ENCODE results near the gene LRRC39. TPM values are rescaled to one million over a fixed set of nuclear protein-coding genes. Genes with fewer than 3 reads are reported as not detected.
"Not testable (repeated sequence)": the region's sequence is repeated elsewhere in the genome, so short reads cannot be mapped to it uniquely, and the experiment has no call there.

The LRRC39 gene
- total RNA-seq, 2 donors from 2014 or later: 1.8 TPM; not detected in 1

- H3K36me3 ChIP-seq (replicated peaks in 1 of 2; ENCODE audit: insufficient read depth in 1 of 2, low read depth in 2 of 2): peaks cover 0 to 20% of the 10 kb centered on the region in 2 donors
- intact Hi-C loops (cut with DNase I): no loop called here
- 78 to 83% methylated on average over 1 of the region's 1 CpG for WGBS, 2 donors
These were observed 37.0 kb upstream of the LRRC39 start for GRCh38 chr1:100215101-100215500.

GRCh38 chr1:100213141-100213540, 35.1 kb upstream of the LRRC39 start:
- Histone ChIP-seq H3K27me3 (no peaks in the 10 kb centered on the region), H3K4me1 (no peaks in the 10 kb centered on the region), H3K9me3 (no peaks in the 10 kb centered on the region), H3K4me3 (no peak overlapping the region), H3K36me3 (replicated peaks in 1 of 2; ENCODE audit: insufficient read depth in 1 of 2, low read depth in 2 of 2) (peaks cover 0 to 18% of the 10 kb centered on the region in 2 donors), H3K27ac (no peak overlapping the region)
- WGBS, 2 donors: 96% methylated on average over 29 to 37 of the region's 37 CpGs
- TF ChIP-seq CTCF (IDR thresholded peaks at IDR 0.05): no peak
- TF ChIP-seq POLR2A (IDR thresholded peaks at IDR 0.05): no peak
- no peak for DNase-seq
- ATAC-seq: no peak
- intact Hi-C loops (cut with DNase I): no loop called here

More at GRCh38 chr1:100215101-100215500, 37.0 kb upstream of the LRRC39 start:
- ATAC-seq: no peak
- no peaks in the 10 kb centered on the region for H3K9me3 ChIP-seq
- DNase-seq: no peak
- no peaks in the 10 kb centered on the region for H3K27me3 ChIP-seq
- peak overlapping the region in 1 of 4 donors; percentile 21 for H3K27ac ChIP-seq
- TF ChIP-seq POLR2A (IDR thresholded peaks at IDR 0.05) (no peak), CTCF (IDR thresholded peaks at IDR 0.05) (no peak)
- no peak overlapping the region for H3K4me3 ChIP-seq
- H3K4me1 ChIP-seq: no peaks in the 10 kb centered on the region

GRCh38 chr1:100206301-100206700, 28.2 kb upstream of the LRRC39 start:
- H3K27ac ChIP-seq: no peak overlapping the region
- H3K4me1 ChIP-seq: no peaks in the 10 kb centered on the region
- TF ChIP-seq CTCF (IDR thresholded peaks at IDR 0.05) (no peak), POLR2A (IDR thresholded peaks at IDR 0.05) (no peak)
- no peak for ATAC-seq
- WGBS, 2 donors: 96 to 98% methylated on average over 2 of the region's 2 CpGs
- no peaks in the 10 kb centered on the region for H3K27me3 ChIP-seq
- H3K4me3 ChIP-seq: no peak overlapping the region
- peaks cover 0 to 6% (median 0%) of the 10 kb centered on the region in 3 donors for H3K9me3 ChIP-seq
- H3K36me3 ChIP-seq (replicated peaks in 1 of 2; ENCODE audit: insufficient read depth in 1 of 2, low read depth in 2 of 2): peaks cover 0 to 10% of the 10 kb centered on the region in 2 donors
- intact Hi-C loops (cut with DNase I): no loop called here
- no peak for DNase-seq

GRCh38 chr1:100205593-100205992, 27.5 kb upstream of the LRRC39 start:
- H3K4me1 ChIP-seq; H3K4me3 ChIP-seq; H3K27ac ChIP-seq; ATAC-seq; intact Hi-C loops (cut with DNase I); DNase-seq; H3K27me3 ChIP-seq; H3K36me3 ChIP-seq (replicated peaks in 1 of 2; ENCODE audit: insufficient read depth in 1 of 2, low read depth in 2 of 2); H3K9me3 ChIP-seq: not testable (repeated sequence)
- 95 to 98% methylated on average over 2 of the region's 2 CpGs for WGBS, 2 donors

- H3K27me3 ChIP-seq; H3K4me3 ChIP-seq; ATAC-seq; H3K9me3 ChIP-seq; DNase-seq; intact Hi-C loops (cut with DNase I); H3K27ac ChIP-seq; H3K4me1 ChIP-seq: not testable (repeated sequence)
- peaks cover 2 to 12% of the 10 kb centered on the region in 2 donors for H3K36me3 ChIP-seq (replicated peaks in 1 of 2; ENCODE audit: insufficient read depth in 1 of 2, low read depth in 2 of 2)
- WGBS, 2 donors: 97 to 100% methylated on average over 2 of the region's 2 CpGs
These were observed 27.0 kb upstream of the LRRC39 start for GRCh38 chr1:100205103-100205502.

GRCh38 chr1:100202703-100203102, 24.6 kb upstream of the LRRC39 start:
- ATAC-seq; H3K9me3 ChIP-seq; H3K27me3 ChIP-seq; H3K4me1 ChIP-seq; H3K4me3 ChIP-seq; H3K27ac ChIP-seq; DNase-seq; intact Hi-C loops (cut with DNase I): not testable (repeated sequence)
- peaks cover 5 to 15% of the 10 kb centered on the region in 2 donors for H3K36me3 ChIP-seq (replicated peaks in 1 of 2; ENCODE audit: insufficient read depth in 1 of 2, low read depth in 2 of 2)
- 74 to 86% methylated on average over 2 of the region's 2 CpGs for WGBS, 2 donors

GRCh38 chr1:100200060-100200459, 22.0 kb upstream of the LRRC39 start:
- H3K9me3 ChIP-seq; H3K27me3 ChIP-seq; H3K4me1 ChIP-seq; H3K27ac ChIP-seq; DNase-seq; ATAC-seq; intact Hi-C loops (cut with DNase I); H3K4me3 ChIP-seq; H3K36me3 ChIP-seq (replicated peaks in 1 of 2; ENCODE audit: insufficient read depth in 1 of 2, low read depth in 2 of 2): not testable (repeated sequence)
- 72 to 80% methylated on average over 3 to 6 of the region's 6 CpGs for WGBS, 2 donors

Data from body of pancreas (tissue), 4 donors.